HCT116 (cell line): ENCODE results near the gene FBXO5. TPM values are rescaled to one million over a fixed set of nuclear protein-coding genes. Genes with fewer than 3 reads are reported as not detected.

ENCODE experiments used
- ATAC-seq: fragments of 200-7000 bp; cut with Tn5 transposase; 2 replicates; pipeline ENCODE4 v1.9.1; 2020; ENCODE audit warnings: mild to moderate bottlenecking, moderate library complexity
- BruUV-seq: library from RNA; stranded (reverse); fragments of 400-500 nt; replicated peaks from 2 replicates; lab custom pipeline; 2021; lab: Mats Ljungman, UMichigan
- CTCF ChIA-PET: fragments of 300-600 bp; sonication (Branson Sonifier 250); formaldehyde crosslinking; loops from one replicate; lab custom pipeline; 2021; ENCODE audit warnings: antibody characterized with exemption; lab: Charles Lee
- POLR2A ChIA-PET: fragments of 300-600, 350-600 bp; sonication (Branson Sonifier 250); formaldehyde crosslinking; loops from one replicate; lab custom pipeline; 2021; ENCODE audit warnings: antibody characterized with exemption; lab: Charles Lee
- RAD21 ChIA-PET, 2 experiments: fragments of 300-600 bp; sonication (Branson Sonifier 250); formaldehyde crosslinking; loops; one replicate each; lab custom pipeline; 2023; ENCODE audit warnings: low total read pairs in 2 of 2; ENCODE audit not compliant: uncharacterized antibody in 2 of 2, unreplicated experiment in 2 of 2, low non-redundant PET in 1 of 2; lab: Charles Lee
- DNase-seq: peaks from one replicate; pipeline ENCODE4 v3.0.0-alpha.2; 2010; ENCODE audit warnings: low read depth, low spot score
- H2AFZ ChIP-seq: fragments of 200-600 bp; shearing (Covaris generic), sonication (generic); 2 replicates; pipeline ENCODE4 v1.6.1; 2017; ENCODE audit warnings: low read depth, mixed run types, mixed read lengths, antibody characterized with exemption, low read length; ENCODE audit not compliant: poor library complexity, severe bottlenecking
- H3K27ac ChIP-seq: 2 replicates; pipeline ENCODE4 v1.5.1; 2012; ENCODE audit warnings: low read depth, low read length
- H3K27me3 ChIP-seq: fragments of 200-600 bp; sonication (generic); 2 replicates; pipeline ENCODE4 v1.6.1; 2016; ENCODE audit warnings: mixed run types, low read length, mixed read lengths; ENCODE audit not compliant: insufficient read depth
- H3K36me3 ChIP-seq, 2 experiments: fragments of 200-500 bp in 1 of 2; fragments of 200-600 bp in 1 of 2; sonication (Bioruptor generic) in 1 of 2; sonication (generic) in 1 of 2; 2 replicates each; pipeline versions ENCODE4 v1.5.1 to v1.6.1; 2014 to 2016; ENCODE audit warnings: low read length in 2 of 2, inconsistent platforms in 1 of 2, mixed read lengths in 1 of 2, mixed run types in 1 of 2; ENCODE audit not compliant: insufficient read depth in 2 of 2, control insufficient read depth in 1 of 2
- H3K4me1 ChIP-seq, 2 experiments: fragments of 200-600 bp in 1 of 2; sonication (generic) in 1 of 2; 2 replicates each; pipeline versions ENCODE4 v1.5.1 to v1.6.1; 2012 to 2017; ENCODE audit warnings: low read length in 2 of 2, inconsistent platforms in 1 of 2, mild to moderate bottlenecking in 1 of 2, mixed read lengths in 1 of 2, mixed run types in 1 of 2, moderate library complexity in 1 of 2; ENCODE audit not compliant: insufficient read depth in 2 of 2, control insufficient read depth in 1 of 2
- H3K4me2 ChIP-seq: fragments of 200-600 bp; sonication (generic); 2 replicates; pipeline ENCODE4 v1.6.1; 2017; ENCODE audit warnings: mixed run types, low read length, mixed read lengths
- H3K4me3 ChIP-seq, 2 experiments: fragments of 200-600 bp in 1 of 2; sonication (generic) in 1 of 2; replicated peaks in 1 of 2; 2 replicates each; pipeline ENCODE4 v1.5.1; 2011 to 2016; ENCODE audit warnings: low read length in 2 of 2, control low read depth in 1 of 2, low read depth in 1 of 2, mild to moderate bottlenecking in 1 of 2, mixed read lengths in 1 of 2, mixed run types in 1 of 2
- H3K79me2 ChIP-seq: fragments of 200-600 bp; sonication (generic); 2 replicates; pipeline ENCODE4 v1.6.1; 2017; ENCODE audit warnings: mild to moderate bottlenecking, mixed run types, low read length, moderate library complexity, mixed read lengths; ENCODE audit not compliant: insufficient read depth
- H3K9ac ChIP-seq: fragments of 200-600 bp; sonication (generic); 2 replicates; pipeline ENCODE4 v1.6.1; 2016; ENCODE audit warnings: low read length, mixed read lengths
- H3K9me2 ChIP-seq: fragments of 200-600 bp; sonication (generic), shearing (Covaris generic); 2 replicates; pipeline ENCODE4 v1.6.1; 2017; ENCODE audit warnings: mixed run types, mild to moderate bottlenecking, moderate library complexity; ENCODE audit not compliant: insufficient read depth
- H3K9me3 ChIP-seq, 2 experiments: fragments of 200-500 bp in 1 of 2; fragments of 200-600 bp in 1 of 2; sonication (Bioruptor generic) in 1 of 2; sonication (generic) in 1 of 2; 2 replicates each; pipeline ENCODE4 v1.6.1; 2014 to 2017; ENCODE audit warnings: low read length in 2 of 2, mixed read lengths in 2 of 2, inconsistent platforms in 1 of 2, low read depth in 1 of 2, mild to moderate bottlenecking in 1 of 2, mixed run types in 1 of 2, moderate library complexity in 1 of 2; ENCODE audit not compliant: control insufficient read depth in 1 of 2, insufficient read depth in 1 of 2
- H4K20me1 ChIP-seq: fragments of 200-600 bp; sonication (generic), shearing (Covaris generic); 2 replicates; pipeline ENCODE4 v1.6.1; 2017; ENCODE audit warnings: mixed run types, mild to moderate bottlenecking, moderate library complexity; ENCODE audit not compliant: insufficient read depth
- ATF3 ChIP-seq: IDR thresholded peaks from 2 replicates; pipeline ENCODE4 v1.6.1; 2012
- CBX3 ChIP-seq: IDR thresholded peaks from 2 replicates; pipeline ENCODE4 v1.6.1; 2012; ENCODE audit warnings: low read depth
- EGR1 ChIP-seq: IDR thresholded peaks from 2 replicates; pipeline ENCODE4 v1.6.1; 2012; ENCODE audit warnings: low read depth
- ELF1 ChIP-seq: IDR thresholded peaks from 2 replicates; pipeline ENCODE4 v1.6.1; 2012; ENCODE audit warnings: low read depth, borderline replicate concordance
- EZH2 ChIP-seq: fragments of 200-600 bp; sonication (generic); IDR thresholded peaks from 2 replicates; pipeline ENCODE4 v1.6.1; 2017; ENCODE audit warnings: antibody characterized with exemption, mixed run types
- FOSL1 ChIP-seq: IDR thresholded peaks from 2 replicates; pipeline ENCODE4 v1.6.1; 2012; ENCODE audit warnings: low read depth
- POLR2A ChIP-seq: IDR thresholded peaks from 2 replicates; pipeline ENCODE4 v1.7.0; 2011; ENCODE audit warnings: borderline replicate concordance; ENCODE audit not compliant: insufficient read depth, insufficient read length; ENCODE audit errors: extremely low read depth
- POLR2AphosphoS5 ChIP-seq: IDR thresholded peaks from 2 replicates; pipeline ENCODE4 v1.6.1; 2011; ENCODE audit warnings: mild to moderate bottlenecking, low read depth, low read length, moderate library complexity
- SIN3A ChIP-seq: IDR thresholded peaks from 2 replicates; pipeline ENCODE4 v1.6.1; 2012; ENCODE audit warnings: low read depth
- SRF ChIP-seq: IDR thresholded peaks from 2 replicates; pipeline ENCODE4 v1.6.1; 2012; ENCODE audit warnings: low read depth
- TCF7L2 ChIP-seq: IDR thresholded peaks from 2 replicates; pipeline ENCODE4 v1.7.0; 2011; ENCODE audit warnings: borderline replicate concordance, inconsistent platforms; ENCODE audit not compliant: insufficient read depth, insufficient read length; ENCODE audit errors: extremely low read depth
- YY1 ChIP-seq: IDR thresholded peaks from 2 replicates; pipeline ENCODE4 v1.6.1; 2011; ENCODE audit warnings: low read length, low read depth, moderate library complexity, mild to moderate bottlenecking; ENCODE audit not compliant: insufficient replicate concordance; ENCODE audit errors: extremely low read depth
- ZBTB33 ChIP-seq: IDR thresholded peaks from 2 replicates; pipeline ENCODE4 v1.6.1; 2011; ENCODE audit warnings: mild to moderate bottlenecking, low read length, moderate library complexity; ENCODE audit not compliant: insufficient replicate concordance; ENCODE audit errors: extremely low read depth
- ZFX ChIP-seq: fragments of 450-650 bp; IDR thresholded peaks from 2 replicates; pipeline ENCODE4 v1.6.1; 2017
- ZNF274 ChIP-seq: fragments of 200-500 bp; sonication (Bioruptor generic); IDR thresholded peaks from 2 replicates; pipeline ENCODE4 v1.6.1; 2014; ENCODE audit warnings: mild to moderate bottlenecking, low read depth, low read length, inconsistent platforms
- intact Hi-C: fragments of 100-400 bp; cut with micrococcal nuclease; formaldehyde crosslinking; loops from 2 replicates; pipeline ENCODE4 v1.10.0; 2022
- total RNA-seq: library from RNA; stranded (reverse); gene quantifications from one replicate; pipeline ENCODE4 v1.2.1, GENCODE V29; 2021; ENCODE audit not compliant: unreplicated experiment

The FBXO5 gene
- total RNA-seq, 1 experiment from 2014 or later = 38.9 TPM

- Histone ChIP-seq H3K4me3 (no peak overlapping the region), H3K27ac (no peak overlapping the region), H3K79me2 (no peaks in the 10 kb centered on the region), H3K4me2 (no peak overlapping the region), H2AFZ (no peak overlapping the region), H3K4me1 (peaks cover 0 to 3% of the 10 kb centered on the region in 2 experiments; a peak in 1 of 4 replicates), H3K36me3 (no peaks in the 10 kb centered on the region), H3K9ac (no peak overlapping the region), H4K20me1 (no peaks in the 10 kb centered on the region), H3K9me3 (no peaks in the 10 kb centered on the region), H3K9me2 (no peaks in the 10 kb centered on the region), H3K27me3 (peaks cover 44% of the 10 kb centered on the region)
- TF ChIP-seq EGR1 = no peak
- TF ChIP-seq ELF1 = no peak
- no peak for TF ChIP-seq YY1
- TF ChIP-seq SIN3A = no peak
- no peak for TF ChIP-seq ZNF274
- TF ChIP-seq ZFX = no peak
- TF ChIP-seq EZH2 = no peak
- no peak for TF ChIP-seq SRF
- no peak for TF ChIP-seq TCF7L2
- TF ChIP-seq CBX3 = no peak
- no peak for TF ChIP-seq ZBTB33
- TF ChIP-seq POLR2AphosphoS5 = no peak
- no peak for TF ChIP-seq POLR2A
- no peak for TF ChIP-seq FOSL1
- no peak for TF ChIP-seq ATF3
- CTCF ChIA-PET = interaction anchor here (0.7 to 3.1 kb wide), 5 partner anchors 81 to 232 kb away, joined by 3 to 103 read pairs (median 25); partner anchors contain the start of gene VIP
- ATAC-seq (no peak), DNase-seq (no peak)
- intact Hi-C loops = no loop called here
- no TSS peak for BruUV-seq
- RAD21 ChIA-PET = interaction anchor here in 1 of 2 experiments (2.1 kb wide), 1 partner anchor 198 kb away, joined by 9 read pairs; no protein-coding TSS in a partner anchor
- POLR2A ChIA-PET = interaction anchor here (1.0 kb wide), 1 partner anchor 198 kb away, joined by 3 read pairs; no protein-coding TSS in a partner anchor
Measured at GRCh38 chr6:152946484-152946883, 36.4 kb downstream of the FBXO5 start.
